SK-N-SH treated with all-trans-retinoic acid at 6 μM for 48 hours (cell line): Measurements from ENCODE around the gene CCSER1.

Experiments used
- ATAC-seq: fragments of 200-7000 bp; cut with Tn5 transposase; 3 replicates; pipeline ENCODE4 v1.9.1; 2020; ENCODE audit warnings: mild to moderate bottlenecking, moderate library complexity
- BACH2 ChIP-seq: fragments of 250-450 bp; sonication (Bioruptor Pico); IDR thresholded peaks from 2 replicates; pipeline ENCODE4 v1.9.0; 2021; ENCODE audit warnings: mild to moderate bottlenecking, borderline replicate concordance
- CSDC2 ChIP-seq: fragments of 250-450 bp; sonication (Bioruptor Pico); IDR thresholded peaks from 2 replicates; pipeline ENCODE4 v1.5.0; 2020; ENCODE audit warnings: mild to moderate bottlenecking, moderate library complexity
- ESRRG ChIP-seq: fragments of 250-450 bp; sonication (Bioruptor Pico); IDR thresholded peaks from 2 replicates; pipeline ENCODE4 v1.6.1; 2021; ENCODE audit warnings: mild to moderate bottlenecking
- GLIS3 ChIP-seq: fragments of 250-450 bp; sonication (Bioruptor Pico); IDR thresholded peaks from 2 replicates; pipeline ENCODE4 v1.5.0; 2020; ENCODE audit warnings: mild to moderate bottlenecking, moderate library complexity
- ISL1 ChIP-seq: fragments of 250-450 bp; sonication (Bioruptor Pico); IDR thresholded peaks from 2 replicates; pipeline ENCODE4 v2.1.2; 2022; ENCODE audit warnings: mild to moderate bottlenecking, moderate library complexity
- OSR1 ChIP-seq: fragments of 250-450 bp; sonication (Bioruptor Pico); IDR thresholded peaks from 2 replicates; pipeline ENCODE4 v1.8.0; 2022; ENCODE audit warnings: moderate library complexity, mild to moderate bottlenecking, inconsistent platforms
- PPARA ChIP-seq: fragments of 250-450 bp; sonication (Bioruptor Pico); IDR thresholded peaks from 2 replicates; pipeline ENCODE4 v1.5.0; 2020; ENCODE audit warnings: mild to moderate bottlenecking, borderline replicate concordance
- RARB ChIP-seq: fragments of 250-450 bp; sonication (Bioruptor Pico); IDR thresholded peaks from 2 replicates; pipeline ENCODE4 v1.8.0; 2021; ENCODE audit warnings: mild to moderate bottlenecking, moderate library complexity
- SNAI2 ChIP-seq: fragments of 250-450 bp; sonication (Bioruptor Pico); IDR thresholded peaks from 2 replicates; pipeline ENCODE4 v1.5.0; 2020; ENCODE audit warnings: mild to moderate bottlenecking, moderate library complexity
- TCF4 ChIP-seq: fragments of 250-450 bp; sonication (Bioruptor Pico); IDR thresholded peaks from 2 replicates; pipeline ENCODE4 v1.8.0; 2021; ENCODE audit warnings: mild to moderate bottlenecking, moderate library complexity, borderline replicate concordance
- TOX ChIP-seq: fragments of 250-450 bp; sonication (Bioruptor Pico); IDR thresholded peaks from 2 replicates; pipeline ENCODE4 v1.8.0; 2021; ENCODE audit warnings: mild to moderate bottlenecking, moderate library complexity, borderline replicate concordance
- ZC3H10 ChIP-seq: fragments of 250-450 bp; sonication (Bioruptor Pico); IDR thresholded peaks from 2 replicates; pipeline ENCODE4 v1.5.1; 2021; ENCODE audit warnings: mild to moderate bottlenecking, moderate library complexity
- ZFP3 ChIP-seq: fragments of 250-450 bp; sonication (Bioruptor Pico); IDR thresholded peaks from 2 replicates; pipeline ENCODE4 v1.5.0; 2020; ENCODE audit warnings: mild to moderate bottlenecking, moderate library complexity
- ZFP30 ChIP-seq: fragments of 450-650 bp; formaldehyde crosslinking; IDR thresholded peaks from 2 replicates; pipeline ENCODE4 v1.5.0; 2022; ENCODE audit warnings: mild to moderate bottlenecking, moderate library complexity
- ZNF565 ChIP-seq: fragments of 450-650 bp; formaldehyde crosslinking; conservative IDR thresholded peaks from 2 replicates; pipeline ENCODE4 v1.5.0; 2020; ENCODE audit warnings: low read depth, mild to moderate bottlenecking, moderate library complexity
- ZNF70 ChIP-seq: fragments of 450-650 bp; formaldehyde crosslinking; IDR thresholded peaks from 2 replicates; pipeline ENCODE4 v1.5.0; 2020; ENCODE audit warnings: mild to moderate bottlenecking, moderate library complexity
- ZNF8 ChIP-seq: fragments of 450-650 bp; formaldehyde crosslinking; IDR thresholded peaks from 2 replicates; pipeline ENCODE4 v1.5.0; 2020; ENCODE audit warnings: mild to moderate bottlenecking, moderate library complexity
- TF ChIP-seq, protein P1 (sequence below): fragments of 250-450 bp; sonication (Bioruptor Pico); IDR thresholded peaks from 2 replicates; pipeline ENCODE4 v1.5.1; 2021; ENCODE audit warnings: mild to moderate bottlenecking, moderate library complexity
- TF ChIP-seq, protein P2 (sequence below): fragments of 250-450 bp; sonication (Bioruptor Pico); IDR thresholded peaks from 2 replicates; pipeline ENCODE4 v1.5.1; 2020; ENCODE audit warnings: low read depth, mild to moderate bottlenecking, moderate library complexity
- TF ChIP-seq, protein P3 (sequence below): fragments of 250-450 bp; sonication (Bioruptor Pico); IDR thresholded peaks from 2 replicates; pipeline ENCODE4 v1.8.0; 2021; ENCODE audit warnings: low read depth, mild to moderate bottlenecking, moderate library complexity, borderline replicate concordance
- TF ChIP-seq, protein P4 (sequence below): fragments of 250-450 bp; sonication (Bioruptor Pico); IDR thresholded peaks from 2 replicates; pipeline ENCODE4 v1.5.0; 2020; ENCODE audit warnings: mild to moderate bottlenecking, moderate library complexity
- TF ChIP-seq, protein P5 (sequence below): fragments of 250-450 bp; sonication (Bioruptor Pico); IDR thresholded peaks from 2 replicates; pipeline ENCODE4 v1.8.0; 2020; ENCODE audit warnings: mild to moderate bottlenecking, moderate library complexity, borderline replicate concordance

CCSER1 gene

DNA sequence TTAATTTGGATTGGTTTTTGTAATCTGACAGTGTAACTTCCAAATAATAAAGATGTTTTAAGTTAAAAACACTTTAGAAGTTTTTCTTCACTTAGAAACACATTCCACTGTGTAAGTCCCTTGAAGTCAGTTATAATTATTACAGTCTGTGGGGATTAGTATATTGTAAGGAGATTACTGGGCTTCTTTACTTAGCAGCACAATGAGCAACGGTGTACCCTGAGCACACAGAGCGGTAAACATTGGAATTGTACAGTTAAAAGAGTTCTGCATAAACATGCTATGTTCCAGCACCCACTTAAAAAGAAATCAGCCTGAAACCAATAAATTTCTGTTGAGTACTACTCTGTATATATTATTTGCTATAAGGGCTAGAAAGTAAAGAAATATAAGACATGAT lies 44.3 kb downstream of the CCSER1 start:
- TF ChIP-seq ZFP3 (CRISPR knock-in tag) (no peak), ISL1 (CRISPR knock-in tag) (no peak), OSR1 (CRISPR knock-in tag) (no peak), ZNF8 (CRISPR knock-in tag) (no peak)
- TF ChIP-seq, protein P1, sequence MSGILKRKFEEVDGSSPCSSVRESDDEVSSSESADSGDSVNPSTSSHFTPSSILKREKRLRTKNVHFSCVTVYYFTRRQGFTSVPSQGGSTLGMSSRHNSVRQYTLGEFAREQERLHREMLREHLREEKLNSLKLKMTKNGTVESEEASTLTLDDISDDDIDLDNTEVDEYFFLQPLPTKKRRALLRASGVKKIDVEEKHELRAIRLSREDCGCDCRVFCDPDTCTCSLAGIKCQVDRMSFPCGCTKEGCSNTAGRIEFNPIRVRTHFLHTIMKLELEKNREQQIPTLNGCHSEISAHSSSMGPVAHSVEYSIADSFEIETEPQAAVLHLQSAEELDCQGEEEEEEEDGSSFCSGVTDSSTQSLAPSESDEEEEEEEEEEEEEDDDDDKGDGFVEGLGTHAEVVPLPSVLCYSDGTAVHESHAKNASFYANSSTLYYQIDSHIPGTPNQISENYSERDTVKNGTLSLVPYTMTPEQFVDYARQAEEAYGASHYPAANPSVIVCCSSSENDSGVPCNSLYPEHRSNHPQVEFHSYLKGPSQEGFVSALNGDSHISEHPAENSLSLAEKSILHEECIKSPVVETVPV (CRISPR knock-in tag), result no peak
- ATAC-seq, result no peak

DNA sequence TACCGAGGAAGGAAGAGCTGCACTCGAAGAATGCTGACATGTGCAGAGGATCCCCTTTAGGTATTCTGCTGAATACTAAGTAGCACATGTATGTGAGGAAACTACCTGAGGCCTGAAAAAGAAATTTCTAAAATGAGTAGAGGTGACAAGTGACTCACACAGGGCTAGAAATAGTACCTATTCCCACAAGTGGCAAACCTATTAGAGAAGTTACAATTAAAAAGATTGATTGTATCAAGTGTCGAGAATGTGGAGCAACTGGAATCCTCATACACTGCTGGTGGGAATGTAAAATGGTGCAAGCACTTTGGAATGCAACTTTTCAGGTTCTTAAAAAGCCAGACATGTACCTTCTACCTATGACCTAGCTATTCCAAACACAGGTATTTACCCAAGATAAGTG lies 47.4 kb downstream of the CCSER1 start:
- ATAC-seq, result no peak
- no peak for TF ChIP-seq TCF4

DNA sequence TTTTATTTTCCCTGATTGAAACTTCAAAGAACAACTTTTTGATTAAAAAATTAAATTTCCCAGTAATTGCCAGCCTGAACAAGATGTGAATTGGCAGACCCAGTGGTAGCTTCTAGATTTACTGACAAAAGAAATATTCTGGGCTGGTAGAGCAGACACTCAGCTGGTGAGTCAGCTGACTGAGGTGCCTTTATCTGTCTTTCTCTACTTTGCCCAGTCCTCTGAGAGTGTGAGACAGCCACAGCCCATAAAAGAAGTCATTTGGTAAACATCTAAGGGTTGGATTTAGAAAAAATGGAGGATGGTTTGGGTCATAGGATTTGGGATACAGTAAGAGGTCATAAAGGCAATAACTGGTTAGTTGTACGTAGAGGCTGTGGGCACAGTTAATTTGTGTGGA lies 54.5 kb downstream of the CCSER1 start:
- TF ChIP-seq, protein P2, sequence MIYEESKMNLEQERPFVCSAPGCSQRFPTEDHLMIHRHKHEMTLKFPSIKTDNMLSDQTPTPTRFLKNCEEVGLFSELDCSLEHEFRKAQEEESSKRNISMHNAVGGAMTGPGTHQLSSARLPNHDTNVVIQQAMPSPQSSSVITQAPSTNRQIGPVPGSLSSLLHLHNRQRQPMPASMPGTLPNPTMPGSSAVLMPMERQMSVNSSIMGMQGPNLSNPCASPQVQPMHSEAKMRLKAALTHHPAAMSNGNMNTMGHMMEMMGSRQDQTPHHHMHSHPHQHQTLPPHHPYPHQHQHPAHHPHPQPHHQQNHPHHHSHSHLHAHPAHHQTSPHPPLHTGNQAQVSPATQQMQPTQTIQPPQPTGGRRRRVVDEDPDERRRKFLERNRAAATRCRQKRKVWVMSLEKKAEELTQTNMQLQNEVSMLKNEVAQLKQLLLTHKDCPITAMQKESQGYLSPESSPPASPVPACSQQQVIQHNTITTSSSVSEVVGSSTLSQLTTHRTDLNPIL (CRISPR knock-in tag), result no peak
- TF ChIP-seq, protein P3, sequence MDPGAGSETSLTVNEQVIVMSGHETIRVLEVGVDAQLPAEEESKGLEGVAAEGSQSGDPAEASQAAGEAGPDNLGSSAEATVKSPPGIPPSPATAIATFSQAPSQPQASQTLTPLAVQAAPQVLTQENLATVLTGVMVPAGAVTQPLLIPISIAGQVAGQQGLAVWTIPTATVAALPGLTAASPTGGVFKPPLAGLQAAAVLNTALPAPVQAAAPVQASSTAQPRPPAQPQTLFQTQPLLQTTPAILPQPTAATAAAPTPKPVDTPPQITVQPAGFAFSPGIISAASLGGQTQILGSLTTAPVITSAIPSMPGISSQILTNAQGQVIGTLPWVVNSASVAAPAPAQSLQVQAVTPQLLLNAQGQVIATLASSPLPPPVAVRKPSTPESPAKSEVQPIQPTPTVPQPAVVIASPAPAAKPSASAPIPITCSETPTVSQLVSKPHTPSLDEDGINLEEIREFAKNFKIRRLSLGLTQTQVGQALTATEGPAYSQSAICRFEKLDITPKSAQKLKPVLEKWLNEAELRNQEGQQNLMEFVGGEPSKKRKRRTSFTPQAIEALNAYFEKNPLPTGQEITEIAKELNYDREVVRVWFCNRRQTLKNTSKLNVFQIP (CRISPR knock-in tag), result no peak
- TF ChIP-seq TOX (CRISPR knock-in tag), result no peak
- TF ChIP-seq RARB (CRISPR knock-in tag), result no peak
- TF ChIP-seq, protein P4, sequence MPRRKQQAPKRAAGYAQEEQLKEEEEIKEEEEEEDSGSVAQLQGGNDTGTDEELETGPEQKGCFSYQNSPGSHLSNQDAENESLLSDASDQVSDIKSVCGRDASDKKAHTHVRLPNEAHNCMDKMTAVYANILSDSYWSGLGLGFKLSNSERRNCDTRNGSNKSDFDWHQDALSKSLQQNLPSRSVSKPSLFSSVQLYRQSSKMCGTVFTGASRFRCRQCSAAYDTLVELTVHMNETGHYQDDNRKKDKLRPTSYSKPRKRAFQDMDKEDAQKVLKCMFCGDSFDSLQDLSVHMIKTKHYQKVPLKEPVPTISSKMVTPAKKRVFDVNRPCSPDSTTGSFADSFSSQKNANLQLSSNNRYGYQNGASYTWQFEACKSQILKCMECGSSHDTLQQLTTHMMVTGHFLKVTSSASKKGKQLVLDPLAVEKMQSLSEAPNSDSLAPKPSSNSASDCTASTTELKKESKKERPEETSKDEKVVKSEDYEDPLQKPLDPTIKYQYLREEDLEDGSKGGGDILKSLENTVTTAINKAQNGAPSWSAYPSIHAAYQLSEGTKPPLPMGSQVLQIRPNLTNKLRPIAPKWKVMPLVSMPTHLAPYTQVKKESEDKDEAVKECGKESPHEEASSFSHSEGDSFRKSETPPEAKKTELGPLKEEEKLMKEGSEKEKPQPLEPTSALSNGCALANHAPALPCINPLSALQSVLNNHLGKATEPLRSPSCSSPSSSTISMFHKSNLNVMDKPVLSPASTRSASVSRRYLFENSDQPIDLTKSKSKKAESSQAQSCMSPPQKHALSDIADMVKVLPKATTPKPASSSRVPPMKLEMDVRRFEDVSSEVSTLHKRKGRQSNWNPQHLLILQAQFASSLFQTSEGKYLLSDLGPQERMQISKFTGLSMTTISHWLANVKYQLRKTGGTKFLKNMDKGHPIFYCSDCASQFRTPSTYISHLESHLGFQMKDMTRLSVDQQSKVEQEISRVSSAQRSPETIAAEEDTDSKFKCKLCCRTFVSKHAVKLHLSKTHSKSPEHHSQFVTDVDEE (CRISPR knock-in tag), result no peak
- TF ChIP-seq, protein P1 (CRISPR knock-in tag), result no peak
- TF ChIP-seq ZNF8 (CRISPR knock-in tag), result no peak
- TF ChIP-seq ZC3H10 (CRISPR knock-in tag), result no peak
- TF ChIP-seq ZNF70 (CRISPR knock-in tag), result no peak
- TF ChIP-seq OSR1 (CRISPR knock-in tag), result no peak
- TF ChIP-seq ISL1 (CRISPR knock-in tag), result no peak
- no peak for TF ChIP-seq TCF4
- TF ChIP-seq SNAI2 (CRISPR knock-in tag), result no peak
- TF ChIP-seq PPARA (CRISPR knock-in tag), result no peak
- no peak for TF ChIP-seq CSDC2
- TF ChIP-seq GLIS3, result no peak
- no peak for ATAC-seq

DNA sequence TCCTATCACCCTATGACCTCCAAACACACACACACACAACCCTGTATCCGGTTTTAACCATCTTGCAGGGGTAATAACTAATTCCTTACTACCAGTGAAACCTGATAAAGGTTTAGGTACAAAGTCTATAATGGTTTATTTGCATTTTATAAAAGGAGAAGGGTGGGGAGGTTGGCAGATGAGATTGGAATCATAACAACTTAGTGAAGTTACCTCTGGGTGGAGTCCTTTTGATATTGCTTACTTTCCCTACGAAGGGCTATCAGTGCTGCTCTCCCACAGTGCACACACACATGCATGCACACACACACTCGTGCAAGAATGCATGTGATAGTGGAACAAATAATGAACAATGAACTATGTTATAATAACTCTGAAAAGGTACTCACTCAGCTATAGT lies 56.1 kb downstream of the CCSER1 start:
- no peak for ATAC-seq
- TF ChIP-seq OSR1 (CRISPR knock-in tag) (no peak), ZNF70 (CRISPR knock-in tag) (no peak), TOX (CRISPR knock-in tag) (no peak), ZFP30 (CRISPR knock-in tag) (no peak), ISL1 (CRISPR knock-in tag) (no peak), RARB (CRISPR knock-in tag) (no peak), BACH2 (CRISPR knock-in tag) (no peak), PPARA (CRISPR knock-in tag) (no peak), TCF4 (no peak), ESRRG (no peak), SNAI2 (CRISPR knock-in tag) (no peak), ZNF8 (CRISPR knock-in tag) (no peak), ZFP3 (CRISPR knock-in tag) (no peak), GLIS3 (no peak), ZNF565 (CRISPR knock-in tag) (no peak)
- TF ChIP-seq, protein P5, sequence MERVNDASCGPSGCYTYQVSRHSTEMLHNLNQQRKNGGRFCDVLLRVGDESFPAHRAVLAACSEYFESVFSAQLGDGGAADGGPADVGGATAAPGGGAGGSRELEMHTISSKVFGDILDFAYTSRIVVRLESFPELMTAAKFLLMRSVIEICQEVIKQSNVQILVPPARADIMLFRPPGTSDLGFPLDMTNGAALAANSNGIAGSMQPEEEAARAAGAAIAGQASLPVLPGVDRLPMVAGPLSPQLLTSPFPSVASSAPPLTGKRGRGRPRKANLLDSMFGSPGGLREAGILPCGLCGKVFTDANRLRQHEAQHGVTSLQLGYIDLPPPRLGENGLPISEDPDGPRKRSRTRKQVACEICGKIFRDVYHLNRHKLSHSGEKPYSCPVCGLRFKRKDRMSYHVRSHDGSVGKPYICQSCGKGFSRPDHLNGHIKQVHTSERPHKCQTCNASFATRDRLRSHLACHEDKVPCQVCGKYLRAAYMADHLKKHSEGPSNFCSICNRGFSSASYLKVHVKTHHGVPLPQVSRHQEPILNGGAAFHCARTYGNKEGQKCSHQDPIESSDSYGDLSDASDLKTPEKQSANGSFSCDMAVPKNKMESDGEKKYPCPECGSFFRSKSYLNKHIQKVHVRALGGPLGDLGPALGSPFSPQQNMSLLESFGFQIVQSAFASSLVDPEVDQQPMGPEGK, result no peak
- TF ChIP-seq, protein P2 (CRISPR knock-in tag), result no peak
- TF ChIP-seq, protein P1 (CRISPR knock-in tag), result no peak
